NCI-H524 (cell line): ENCODE data around the gene ZFP91.
A peak's percentile ranks its signal among the peaks of the same experiment; 100 is the strongest.
"Not testable (repeated sequence)": the region's sequence is repeated elsewhere in the genome, so short reads cannot be mapped to it uniquely, and the experiment has no call there.

Source experiments
- DNase-seq, 2 experiments: peaks; one replicate each; lab custom pipeline; 2025; lab: John Stamatoyannopoulos, UW

The ZFP91 gene, protein sequence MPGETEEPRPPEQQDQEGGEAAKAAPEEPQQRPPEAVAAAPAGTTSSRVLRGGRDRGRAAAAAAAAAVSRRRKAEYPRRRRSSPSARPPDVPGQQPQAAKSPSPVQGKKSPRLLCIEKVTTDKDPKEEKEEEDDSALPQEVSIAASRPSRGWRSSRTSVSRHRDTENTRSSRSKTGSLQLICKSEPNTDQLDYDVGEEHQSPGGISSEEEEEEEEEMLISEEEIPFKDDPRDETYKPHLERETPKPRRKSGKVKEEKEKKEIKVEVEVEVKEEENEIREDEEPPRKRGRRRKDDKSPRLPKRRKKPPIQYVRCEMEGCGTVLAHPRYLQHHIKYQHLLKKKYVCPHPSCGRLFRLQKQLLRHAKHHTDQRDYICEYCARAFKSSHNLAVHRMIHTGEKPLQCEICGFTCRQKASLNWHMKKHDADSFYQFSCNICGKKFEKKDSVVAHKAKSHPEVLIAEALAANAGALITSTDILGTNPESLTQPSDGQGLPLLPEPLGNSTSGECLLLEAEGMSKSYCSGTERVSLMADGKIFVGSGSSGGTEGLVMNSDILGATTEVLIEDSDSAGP

DNA sequence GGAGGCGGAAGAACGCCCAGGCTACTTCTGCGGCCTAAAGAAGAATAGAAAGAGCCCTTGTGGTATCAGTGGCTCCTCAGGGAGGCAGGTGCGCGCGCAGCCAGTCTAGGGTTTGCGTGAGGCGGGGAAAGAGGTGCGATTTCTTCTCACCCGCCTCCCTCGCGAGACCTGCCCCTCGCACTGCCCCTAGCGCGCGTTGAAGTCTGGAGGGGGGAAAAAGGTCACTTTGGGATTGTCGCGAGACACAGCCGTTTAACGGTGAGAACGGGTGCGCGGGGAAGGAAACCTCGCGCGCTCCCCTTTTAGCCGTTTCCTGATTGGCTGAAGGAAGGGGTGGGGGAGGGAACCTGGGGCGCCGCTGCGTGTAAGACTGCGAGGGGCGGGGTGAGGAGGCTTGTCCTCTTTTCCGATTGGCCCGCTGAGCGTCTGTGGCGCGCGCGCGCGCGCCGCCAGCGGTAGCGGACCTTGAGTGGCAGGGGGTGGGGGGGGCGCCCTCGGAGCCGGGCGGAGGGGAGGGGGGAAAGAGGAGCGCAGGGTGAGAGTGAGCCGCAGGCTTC lies at the start of gene ZFP91:
TSS of gene ZFP91 (plus strand) at position 429 of the 557 bp plus-strand sequence. CDS start 219 bp downstream, outside the sequence.
- DNase-seq = peak; percentile 93 to 96

DNA sequence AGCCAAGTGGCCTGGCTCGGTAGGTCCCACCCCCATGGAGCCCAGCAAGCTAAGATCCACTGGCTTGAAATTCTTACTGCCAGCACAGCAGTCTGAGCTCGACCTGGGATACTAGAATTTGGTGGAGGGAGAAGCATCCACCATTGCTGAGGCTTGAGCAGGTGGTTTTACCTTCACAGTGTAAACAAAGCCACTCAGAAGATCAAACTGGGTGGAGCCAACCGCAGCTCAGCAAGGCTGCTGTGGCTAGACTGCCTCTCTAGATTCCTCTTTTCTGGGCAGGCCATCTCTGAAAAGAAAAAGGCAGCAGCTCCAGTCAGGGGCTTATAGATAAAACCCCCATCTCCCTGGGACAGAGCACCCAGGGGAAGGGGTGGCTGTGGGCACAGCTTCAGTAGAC lies 48.6 kb upstream of the ZFP91 start:
- DNase-seq = no peak

DNA sequence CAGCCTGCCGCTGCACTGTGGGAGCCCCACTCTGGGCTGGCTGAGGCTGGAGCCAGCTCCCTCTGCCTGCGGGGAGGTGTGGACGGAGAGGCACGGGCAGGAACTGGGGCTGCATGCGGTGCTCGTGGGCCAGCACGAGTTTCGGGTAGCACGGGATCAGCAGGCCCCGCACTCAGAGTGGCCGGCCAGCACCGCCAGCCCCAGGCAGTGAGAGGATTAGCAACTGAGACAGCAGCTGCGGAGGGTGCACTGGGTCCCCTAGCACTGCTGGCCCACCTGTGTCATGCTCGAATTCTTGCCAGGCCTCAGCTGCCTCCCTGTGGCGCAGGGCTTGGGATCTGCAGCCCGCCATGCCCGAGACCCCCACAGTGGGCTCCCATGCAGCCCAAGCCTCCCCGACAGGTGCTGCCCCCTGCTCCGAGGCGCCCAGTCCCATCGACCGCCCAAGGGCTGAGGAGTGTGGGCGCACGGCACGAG lies 47.0 kb upstream of the ZFP91 start:
- DNase-seq = no peak

- DNase-seq = no peak
These were observed 32.0 kb upstream of the ZFP91 start for GRCh38 chr11:58546841-58547240.

DNA sequence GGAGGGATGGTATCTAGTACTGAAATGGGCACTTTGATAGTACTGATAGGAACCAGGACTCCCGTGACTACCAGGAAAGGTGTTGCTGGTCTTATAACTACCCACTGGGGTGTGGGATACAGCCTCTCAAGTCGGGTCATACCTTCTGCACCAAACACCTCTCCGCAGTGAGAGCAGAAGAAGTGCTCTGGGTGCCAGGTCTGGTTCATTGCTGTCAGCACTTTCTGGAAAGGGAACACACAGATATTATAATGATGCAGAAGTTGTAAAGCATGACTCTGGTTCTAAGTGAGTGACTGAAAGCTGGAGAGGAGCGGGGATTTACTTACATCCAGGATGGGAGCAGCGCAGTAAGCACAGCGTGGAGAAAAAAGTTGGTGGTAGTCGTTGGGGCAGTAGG lies 29.2 kb upstream of the ZFP91 start:
- no peak for DNase-seq

DNA sequence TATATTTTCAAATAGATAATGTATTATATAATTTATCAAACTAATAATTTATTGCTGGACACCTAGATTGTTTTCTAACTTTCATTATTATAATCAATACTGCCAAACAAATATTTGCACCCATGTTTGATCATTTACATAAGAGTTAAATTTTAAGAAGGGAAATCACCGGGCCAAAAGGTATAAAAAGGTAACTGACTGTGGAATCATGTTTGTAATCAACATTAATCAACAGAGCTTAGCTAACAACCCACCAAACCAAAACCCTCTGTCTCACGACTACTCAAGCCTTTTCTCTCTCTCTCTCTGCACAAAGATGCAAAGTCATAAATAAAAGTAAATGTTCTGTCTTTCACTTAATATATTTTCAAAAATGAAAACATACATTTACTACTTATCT lies 18.0 kb upstream of the ZFP91 start:
- DNase-seq = no peak

- DNase-seq = no peak
These were observed 17.3 kb upstream of the ZFP91 start for GRCh38 chr11:58561394-58562098.

- DNase-seq = no peak
These were observed 16.5 kb upstream of the ZFP91 start for GRCh38 chr11:58562375-58562800.

- no peak for DNase-seq
These were observed 14.6 kb upstream of the ZFP91 start for GRCh38 chr11:58564231-58564630.

GRCh38 chr11:58567889-58568512 lies 10.9 kb upstream of the ZFP91 start:
- DNase-seq = peak; percentile 1 to 39

GRCh38 chr11:58572906-58573305 lies 6.0 kb upstream of the ZFP91 start:
- DNase-seq = not testable (repeated sequence)

DNA sequence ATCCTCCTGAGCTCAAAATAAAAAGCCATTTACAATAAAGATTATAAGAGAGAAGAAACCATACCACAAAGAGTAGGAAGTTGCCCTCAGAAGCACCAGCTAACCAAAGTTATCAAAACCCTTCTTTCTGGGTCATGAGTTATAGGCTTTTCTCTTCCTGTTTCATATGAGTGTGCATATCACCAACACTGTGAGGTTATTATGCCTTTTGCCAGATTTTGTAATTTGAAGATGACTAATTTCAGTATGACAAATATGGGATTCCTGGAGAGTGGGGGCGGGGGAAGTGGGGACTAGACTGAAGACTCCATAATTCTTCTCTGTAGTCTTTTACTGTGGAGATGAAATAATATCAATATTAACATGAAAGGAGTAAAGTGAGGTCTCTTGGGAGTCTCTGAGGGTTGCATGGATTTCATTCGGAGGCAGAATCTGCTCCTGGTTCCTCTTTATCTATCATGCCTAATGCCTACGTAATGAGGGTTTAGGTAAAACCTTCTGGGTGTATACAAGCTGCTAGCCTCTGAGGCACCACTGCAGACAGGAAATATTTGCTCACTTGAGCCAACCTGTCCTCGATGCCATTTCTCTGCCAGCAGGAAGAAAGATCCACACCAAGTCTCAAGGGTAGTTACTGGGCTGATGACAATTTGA lies 5.3 kb upstream of the ZFP91 start:
- DNase-seq = no peak

DNA sequence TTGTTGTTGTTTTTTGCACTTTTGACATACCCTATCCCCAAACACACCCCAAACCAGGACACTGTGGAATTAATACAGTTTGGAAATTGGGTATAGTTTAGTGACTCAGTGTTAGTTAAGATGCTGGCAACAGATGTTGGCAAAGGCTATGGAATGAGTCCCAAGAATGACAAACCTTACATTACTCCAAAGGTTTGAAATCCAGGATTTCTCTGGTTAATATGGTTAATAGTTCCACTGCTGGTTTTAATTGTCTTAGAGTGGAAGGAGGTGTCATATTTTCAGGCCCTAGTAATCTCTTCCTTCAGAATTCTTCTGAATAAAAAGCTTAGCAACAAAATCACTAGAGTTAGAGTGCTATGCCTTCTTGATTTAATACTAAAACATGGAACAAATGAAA lies 4.0 kb upstream of the ZFP91 start:
- no peak for DNase-seq

GRCh38 chr11:58575377-58576020 lies 3.4 kb upstream of the ZFP91 start, which contains the start of gene LPXN:
Gene LPXN, minus strand, starts transcription at chr11:58575856. Its CDS starts 84 bp downstream, at chr11:58575772.
- DNase-seq = no peak

GRCh38 chr11:58576887-58577471 lies 1.9 kb upstream of the ZFP91 start:
- no peak for DNase-seq

GRCh38 chr11:58577555-58578135 lies 1.2 kb upstream of the ZFP91 start:
- no peak for DNase-seq

DNA sequence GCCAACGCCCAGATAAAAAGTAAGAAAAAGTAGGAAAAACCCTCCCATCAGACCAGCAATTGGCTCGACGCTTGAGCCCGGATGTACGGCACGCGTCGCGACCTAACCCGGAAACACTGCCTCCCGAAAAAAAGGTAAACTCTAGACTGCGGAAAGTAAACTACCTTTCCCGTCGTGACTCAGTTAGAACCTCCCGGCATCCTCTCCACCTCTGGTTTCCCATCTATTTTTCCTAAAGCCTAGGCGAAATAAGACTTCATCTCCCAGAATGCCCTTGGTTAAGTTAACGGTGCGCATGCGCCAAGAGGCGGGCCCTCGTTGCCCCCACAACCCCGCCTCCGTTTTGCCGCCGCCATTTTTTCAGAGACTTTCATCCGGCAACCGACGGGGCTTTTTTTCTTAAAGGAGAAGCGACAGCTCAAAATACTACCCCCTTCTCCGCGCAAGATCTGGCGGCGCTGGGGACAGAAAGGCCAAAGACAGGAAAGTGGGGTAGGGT lies 678 bp upstream of the ZFP91 start:
- peak; percentile 89 to 98 for DNase-seq

- DNase-seq = peak; percentile 69 to 84
These were observed 598 bp downstream of the ZFP91 start for GRCh38 chr11:58579192-58580129.

GRCh38 chr11:58580311-58580710 lies 1.4 kb downstream of the ZFP91 start:
- no peak for DNase-seq
